ENCODE results near the gene FURIN.

FURIN gene

DNA sequence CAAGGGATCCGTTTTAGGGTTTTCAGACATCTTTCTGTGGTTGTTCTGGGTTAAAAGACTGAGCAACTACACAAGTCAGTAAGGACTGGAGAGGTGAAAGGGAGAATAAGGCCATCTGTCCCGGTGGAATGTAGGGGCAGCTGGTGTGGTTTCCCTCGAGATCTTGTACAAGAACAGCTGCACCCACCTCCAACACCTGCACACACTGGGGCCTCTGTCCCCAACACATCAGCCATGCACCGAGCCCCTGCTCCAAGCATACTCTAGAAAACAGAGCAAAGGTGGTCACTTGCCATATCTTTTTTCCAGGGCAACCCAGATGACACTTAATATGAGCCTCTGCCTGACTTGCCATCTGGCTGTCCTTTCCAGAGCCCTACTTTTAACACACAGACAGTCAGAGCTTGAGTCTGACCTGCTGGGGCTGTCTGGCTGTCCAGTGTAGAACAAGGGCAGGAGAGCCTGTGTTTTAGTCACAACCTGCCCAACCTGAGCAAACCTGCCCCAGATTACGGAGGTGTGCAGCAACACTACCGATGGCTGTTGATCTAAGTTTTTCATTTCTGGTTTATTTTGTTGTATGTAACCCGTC is 46.9 kb downstream of the FURIN start:
- ChIA-PET POLR2A (interaction anchor here (3.4 kb wide), 1 partner anchor 12 kb away, joined by 16 read pairs; the partner anchor contains the start of gene MAN2A2), CTCF (no interaction called here)
- DNase-seq (ENCODE audit: extremely low spot score): no peak
- no peak for TF ChIP-seq ARNT (IDR thresholded peaks at IDR 0.05)

DNA sequence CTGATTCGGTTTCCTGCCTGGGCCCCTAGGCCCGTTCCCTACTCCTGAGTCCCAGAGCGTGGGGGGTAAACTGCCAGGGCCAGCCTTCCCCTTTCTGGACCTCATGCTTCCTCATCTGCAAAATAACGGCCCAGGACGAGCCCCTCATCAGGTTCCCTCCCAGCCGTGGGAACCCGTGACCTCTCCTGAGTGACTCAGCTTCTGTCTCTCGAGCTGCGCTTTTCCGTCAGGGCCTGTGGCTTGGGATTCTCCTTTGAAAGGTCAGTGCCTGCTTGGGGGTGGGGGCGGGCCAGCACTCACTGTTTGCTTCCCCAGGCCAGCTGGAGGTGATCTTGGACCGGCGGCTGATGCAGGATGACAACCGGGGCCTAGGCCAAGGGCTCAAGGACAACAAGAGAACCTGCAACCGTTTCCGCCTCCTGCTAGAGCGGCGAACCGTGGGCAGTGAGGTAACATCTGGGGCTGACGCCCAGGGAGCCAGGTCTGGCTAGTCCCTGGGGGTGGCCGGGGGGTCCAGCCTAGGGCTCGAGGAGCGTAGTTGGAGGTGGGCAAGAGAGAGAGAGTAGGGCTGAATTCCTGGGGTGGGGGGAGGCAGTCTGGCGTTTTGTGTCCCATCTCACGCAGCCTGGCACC is 47.5 kb downstream of the FURIN start:
- TF ChIP-seq L3MBTL2 (conservative IDR thresholded peaks at IDR 0.05) (no peak), LEF1 (IDR thresholded peaks at IDR 0.05; ENCODE audit: borderline replicate concordance) (no peak), BHLHE40 (IDR thresholded peaks at IDR 0.05; ENCODE audit: borderline replicate concordance) (no peak), NFRKB (IDR thresholded peaks at IDR 0.05) (no peak), FOXK2 (IDR thresholded peaks at IDR 0.05) (no peak), SUZ12 (IDR thresholded peaks at IDR 0.05) (no peak), ARNT (IDR thresholded peaks at IDR 0.05) (no peak), FOXA1 (IDR thresholded peaks at IDR 0.05) (no peak), TARDBP (IDR thresholded peaks at IDR 0.05) (no peak), FOXM1 (IDR thresholded peaks at IDR 0.05; ENCODE audit: borderline replicate concordance) (no peak), HDGF (IDR thresholded peaks at IDR 0.05; ENCODE audit: borderline replicate concordance) (no peak), CTBP1 (IDR thresholded peaks at IDR 0.05; ENCODE audit: borderline replicate concordance) (no peak), ZNF384 (IDR thresholded peaks at IDR 0.05) (no peak), ELF4 (IDR thresholded peaks at IDR 0.05) (no peak), SP1 (IDR thresholded peaks at IDR 0.05) (no peak)
- TF ChIP-seq, protein P1, sequence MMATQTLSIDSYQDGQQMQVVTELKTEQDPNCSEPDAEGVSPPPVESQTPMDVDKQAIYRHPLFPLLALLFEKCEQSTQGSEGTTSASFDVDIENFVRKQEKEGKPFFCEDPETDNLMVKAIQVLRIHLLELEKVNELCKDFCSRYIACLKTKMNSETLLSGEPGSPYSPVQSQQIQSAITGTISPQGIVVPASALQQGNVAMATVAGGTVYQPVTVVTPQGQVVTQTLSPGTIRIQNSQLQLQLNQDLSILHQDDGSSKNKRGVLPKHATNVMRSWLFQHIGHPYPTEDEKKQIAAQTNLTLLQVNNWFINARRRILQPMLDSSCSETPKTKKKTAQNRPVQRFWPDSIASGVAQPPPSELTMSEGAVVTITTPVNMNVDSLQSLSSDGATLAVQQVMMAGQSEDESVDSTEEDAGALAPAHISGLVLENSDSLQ (IDR thresholded peaks at IDR 0.05): no peak
- CTCF ChIA-PET: no interaction called here
- POLR2A ChIA-PET: interaction anchor here (3.4 kb wide), 1 partner anchor 12 kb away, joined by 16 read pairs; the partner anchor contains the start of gene MAN2A2
- no peak for DNase-seq (ENCODE audit: extremely low spot score)

DNA sequence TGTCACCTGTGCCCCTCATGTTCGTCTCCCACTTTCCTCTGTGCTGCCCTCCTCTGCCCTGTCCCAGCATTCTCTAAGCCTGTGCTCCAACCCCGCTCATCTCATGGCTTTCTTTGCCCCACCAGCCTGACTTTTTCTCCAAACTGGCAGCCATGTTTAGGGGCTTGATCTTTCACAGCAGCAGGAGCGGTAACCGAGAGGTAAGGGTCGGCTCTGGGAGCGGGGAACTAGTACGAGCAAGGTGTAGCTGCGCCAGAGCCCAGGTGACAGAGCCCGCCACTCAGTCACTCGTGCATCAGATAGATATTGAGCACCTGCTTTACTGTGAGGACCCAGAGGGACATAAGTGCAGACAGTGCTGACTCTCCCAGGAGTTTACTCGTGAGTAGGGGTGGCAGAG is 48.1 kb downstream of the FURIN start:
- POLR2A ChIA-PET: no interaction called here
- TF ChIP-seq ARNT (IDR thresholded peaks at IDR 0.05) (no peak), SP1 (IDR thresholded peaks at IDR 0.05) (no peak), FOXA1 (IDR thresholded peaks at IDR 0.05) (no peak), NFRKB (IDR thresholded peaks at IDR 0.05) (no peak), ELF4 (IDR thresholded peaks at IDR 0.05) (no peak), SUZ12 (IDR thresholded peaks at IDR 0.05) (no peak), HDGF (IDR thresholded peaks at IDR 0.05; ENCODE audit: borderline replicate concordance) (no peak), L3MBTL2 (conservative IDR thresholded peaks at IDR 0.05) (no peak), FOXM1 (IDR thresholded peaks at IDR 0.05; ENCODE audit: borderline replicate concordance) (no peak), FOXK2 (IDR thresholded peaks at IDR 0.05) (no peak)
- TF ChIP-seq, protein P1 (IDR thresholded peaks at IDR 0.05): no peak
- no peak for DNase-seq (ENCODE audit: extremely low spot score)
- CTCF ChIA-PET: no interaction called here

DNA sequence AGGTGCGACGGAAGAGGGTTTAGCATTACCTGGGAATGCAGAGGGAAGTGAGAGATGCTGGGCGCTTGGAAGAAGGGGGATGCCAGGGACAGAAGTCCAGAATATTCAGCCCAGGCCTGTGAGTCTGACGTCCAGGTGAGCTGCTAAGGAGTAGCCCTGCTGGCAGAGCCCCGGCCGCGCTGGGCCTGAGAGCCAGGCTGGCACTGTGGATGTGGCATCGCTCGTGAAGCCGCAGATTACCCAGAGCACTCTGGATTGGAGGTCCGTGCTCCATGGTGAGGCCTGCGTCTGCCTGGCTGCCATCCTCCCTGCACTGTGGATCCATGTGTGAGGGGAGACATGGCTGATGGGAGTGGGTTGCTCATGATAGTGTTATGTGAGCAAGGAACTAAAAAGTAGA is 49.2 kb downstream of the FURIN start:
- CTCF ChIA-PET: no interaction called here
- DNase-seq (ENCODE audit: extremely low spot score): no peak
- POLR2A ChIA-PET: interaction anchor here (0.8 to 2.2 kb wide), 2 partner anchors 14 to 15 kb away, joined by 3 to 5 read pairs; partner anchors contain the start of gene MAN2A2
- TF ChIP-seq LEF1 (IDR thresholded peaks at IDR 0.05; ENCODE audit: borderline replicate concordance) (no peak), TARDBP (IDR thresholded peaks at IDR 0.05) (no peak), ARNT (IDR thresholded peaks at IDR 0.05) (no peak)

DNA sequence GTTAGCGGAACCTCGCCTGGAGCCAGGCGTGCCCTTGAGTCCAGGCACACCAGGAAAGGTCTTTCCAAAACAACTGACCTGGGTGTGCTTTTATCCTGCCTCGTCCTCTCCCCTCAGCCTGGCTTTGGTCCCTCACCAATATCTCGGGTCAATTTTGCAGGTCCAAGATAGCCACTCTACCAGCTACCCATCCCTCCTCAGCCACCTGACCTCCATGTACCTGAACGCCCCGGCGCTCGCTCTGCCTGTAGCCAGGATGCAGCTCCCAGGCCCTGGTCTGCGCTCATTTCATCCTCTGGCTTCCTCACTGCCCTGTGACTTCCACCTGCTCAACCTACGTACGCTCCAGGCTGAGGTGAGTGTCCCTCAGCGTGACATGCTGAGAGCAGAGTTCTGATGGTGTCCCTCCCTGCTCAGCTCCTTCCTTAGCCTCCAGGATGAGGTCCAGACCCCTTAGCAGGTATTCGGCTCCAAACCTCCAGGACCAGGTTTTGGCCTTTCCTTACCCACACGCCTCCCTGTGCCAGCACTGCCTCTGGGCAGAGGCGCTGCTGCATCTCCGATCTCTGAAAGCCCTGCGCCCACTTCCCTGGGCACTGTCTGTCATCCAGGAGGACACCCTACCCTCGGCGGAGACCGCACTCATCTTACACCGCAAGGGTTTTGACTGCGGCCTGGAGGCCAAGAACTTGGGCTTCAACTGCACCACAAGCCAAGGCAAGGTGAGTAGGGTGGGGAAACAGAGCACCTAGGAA is 49.8 kb downstream of the FURIN start:
- DNase-seq (ENCODE audit: extremely low spot score): no peak
- TF ChIP-seq ARNT (IDR thresholded peaks at IDR 0.05) (no peak), ZNF384 (IDR thresholded peaks at IDR 0.05) (no peak), NFRKB (IDR thresholded peaks at IDR 0.05) (no peak), FOXK2 (IDR thresholded peaks at IDR 0.05) (no peak), L3MBTL2 (conservative IDR thresholded peaks at IDR 0.05) (no peak), CTBP1 (IDR thresholded peaks at IDR 0.05; ENCODE audit: borderline replicate concordance) (no peak), HDGF (IDR thresholded peaks at IDR 0.05; ENCODE audit: borderline replicate concordance) (no peak), FOXA1 (IDR thresholded peaks at IDR 0.05) (no peak), SP1 (IDR thresholded peaks at IDR 0.05) (no peak), BHLHE40 (IDR thresholded peaks at IDR 0.05; ENCODE audit: borderline replicate concordance) (no peak), SUZ12 (IDR thresholded peaks at IDR 0.05) (no peak)
- CTCF ChIA-PET: no interaction called here
- POLR2A ChIA-PET: interaction anchor here (0.8 to 2.2 kb wide), 3 partner anchors 13 to 15 kb away, joined by 3 to 5 read pairs (median 5); partner anchors contain the start of gene MAN2A2

DNA sequence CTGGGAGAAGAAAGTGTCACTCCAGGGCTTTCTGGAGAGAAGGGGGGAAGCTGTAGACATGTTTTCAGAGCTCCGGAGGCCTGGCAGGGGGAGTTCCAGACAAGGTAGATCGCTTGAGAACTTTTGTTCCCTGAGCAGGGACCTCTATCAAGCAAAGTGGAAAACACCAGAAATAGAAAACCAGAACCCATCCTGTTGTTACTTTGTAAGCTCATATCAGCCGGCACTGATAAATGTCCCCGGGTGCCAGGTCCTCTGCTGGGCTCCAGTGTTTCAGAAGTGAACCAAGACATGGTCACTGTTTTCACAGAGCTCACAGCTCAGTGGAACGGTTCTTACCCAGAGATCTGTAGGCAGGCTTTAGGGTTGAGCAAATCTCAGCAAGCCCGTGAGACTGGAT is 50.4 kb downstream of the FURIN start:
- ChIA-PET CTCF (no interaction called here), POLR2A (interaction anchor here (1.4 to 2.2 kb wide), 2 partner anchors 13 to 15 kb away, joined by 5 read pairs; partner anchors contain the start of gene MAN2A2)
- no peak for TF ChIP-seq SUZ12 (IDR thresholded peaks at IDR 0.05)
- TF ChIP-seq LEF1 (IDR thresholded peaks at IDR 0.05; ENCODE audit: borderline replicate concordance): no peak
- TF ChIP-seq ZNF384 (IDR thresholded peaks at IDR 0.05): no peak
- no peak for TF ChIP-seq BHLHE40 (IDR thresholded peaks at IDR 0.05; ENCODE audit: borderline replicate concordance)
- TF ChIP-seq ELF4 (IDR thresholded peaks at IDR 0.05): no peak
- TF ChIP-seq FOXA1 (IDR thresholded peaks at IDR 0.05): no peak
- TF ChIP-seq FOXK2 (IDR thresholded peaks at IDR 0.05): no peak
- TF ChIP-seq ARNT (IDR thresholded peaks at IDR 0.05): no peak
- no peak for TF ChIP-seq FOXM1 (IDR thresholded peaks at IDR 0.05; ENCODE audit: borderline replicate concordance)
- TF ChIP-seq NFRKB (IDR thresholded peaks at IDR 0.05): no peak
- TF ChIP-seq, protein P1 (IDR thresholded peaks at IDR 0.05): no peak
- TF ChIP-seq SP1 (IDR thresholded peaks at IDR 0.05): no peak
- TF ChIP-seq TARDBP (IDR thresholded peaks at IDR 0.05): no peak
- TF ChIP-seq HDGF (IDR thresholded peaks at IDR 0.05; ENCODE audit: borderline replicate concordance): no peak
- TF ChIP-seq CTBP1 (IDR thresholded peaks at IDR 0.05; ENCODE audit: borderline replicate concordance): no peak
- no peak for TF ChIP-seq L3MBTL2 (conservative IDR thresholded peaks at IDR 0.05)
- DNase-seq (ENCODE audit: extremely low spot score): no peak
